CD8-positive, alpha-beta memory T cell (primary cell): ENCODE measurements around the gene MDFI. TPM values are rescaled to one million over a fixed set of nuclear protein-coding genes. Genes with fewer than 3 reads are reported as not detected.

Experiments
- CTCF ChIA-PET: fragments of 350-600 bp; sonication (Branson Sonifier 250); formaldehyde crosslinking; loops from one replicate; lab custom pipeline; 2021; ENCODE audit warnings: antibody characterized with exemption; lab: Charles Lee
- POLR2A ChIA-PET: fragments of 350-600 bp; sonication (Branson Sonifier 250); formaldehyde crosslinking; loops from one replicate; lab custom pipeline; 2021; ENCODE audit warnings: antibody characterized with exemption; lab: Charles Lee
- DNase-seq, 5 donors: peaks; one replicate each; pipeline versions ENCODE4 v3.0.0 to v3.0.0-alpha.2; 2020 to 2022; ENCODE audit warnings: mixed read lengths in 1 of 5
- H3K27ac ChIP-seq: one replicate; pipeline ENCODE4 v1.7.0; 2013; ENCODE audit warnings: low read depth, mild to moderate bottlenecking, low read length, moderate library complexity
- H3K27me3 ChIP-seq: 2 replicates; pipeline ENCODE4 v1.7.0; 2013; ENCODE audit warnings: low read length, mild to moderate bottlenecking; ENCODE audit not compliant: insufficient read depth, poor library complexity, severe bottlenecking
- H3K36me3 ChIP-seq: 2 replicates; pipeline ENCODE4 v1.7.0; 2013; ENCODE audit warnings: mild to moderate bottlenecking, low read length, moderate library complexity; ENCODE audit not compliant: insufficient read depth
- H3K4me1 ChIP-seq: 2 replicates; pipeline ENCODE4 v1.7.0; 2013; ENCODE audit warnings: mild to moderate bottlenecking, low read length, moderate library complexity; ENCODE audit not compliant: insufficient read depth
- H3K4me3 ChIP-seq: 2 replicates; pipeline ENCODE4 v1.7.0; 2013; ENCODE audit warnings: mild to moderate bottlenecking, low read length
- H3K9me3 ChIP-seq: 2 replicates; pipeline ENCODE4 v1.7.0; 2013; ENCODE audit warnings: mild to moderate bottlenecking, low read length
- H3K27ac Mint-ChIP-seq, 8 donors: one replicate each; pipeline ENCODE4 v1.8.0; 2020 to 2021; ENCODE audit warnings: mixed read lengths in 8 of 8, mild to moderate bottlenecking in 6 of 8, inconsistent platforms in 3 of 8, moderate library complexity in 3 of 8
- H3K27me3 Mint-ChIP-seq, 2 donors: one replicate each; pipeline ENCODE4 v1.8.0; 2020 to 2021; ENCODE audit warnings: mixed read lengths in 2 of 2, mild to moderate bottlenecking in 1 of 2, moderate library complexity in 1 of 2
- H3K36me3 Mint-ChIP-seq, 3 donors: one replicate each; pipeline ENCODE4 v1.8.0; 2020 to 2021; ENCODE audit warnings: mixed read lengths in 3 of 3, inconsistent platforms in 1 of 3, mild to moderate bottlenecking in 1 of 3
- H3K4me1 Mint-ChIP-seq, 3 donors: one replicate each; pipeline ENCODE4 v1.8.0; 2020 to 2021; ENCODE audit warnings: mixed read lengths in 3 of 3, inconsistent platforms in 1 of 3, mild to moderate bottlenecking in 1 of 3
- H3K4me3 Mint-ChIP-seq, 7 donors: one replicate each; pipeline ENCODE4 v1.8.0; 2020 to 2021; ENCODE audit warnings: mixed read lengths in 7 of 7, mild to moderate bottlenecking in 6 of 7, moderate library complexity in 4 of 7, inconsistent platforms in 2 of 7
- H3K9me3 Mint-ChIP-seq, 5 donors: one replicate each; pipeline ENCODE4 v1.8.0; 2020 to 2022; ENCODE audit warnings: mixed read lengths in 5 of 5, mild to moderate bottlenecking in 3 of 5, moderate library complexity in 2 of 5, inconsistent platforms in 1 of 5
- polyA plus RNA-seq: library from polyadenylated mRNA; unstranded; fragments of 300-500 nt; fragmentation: Illumina TruSeq; gene quantifications from one replicate; pipeline ENCODE4 v1.2.3, GENCODE V29; 2021
- total RNA-seq, 2 experiments: library from RNA; stranded (reverse); gene quantifications; one replicate each; pipeline ENCODE4 v1.2.3, GENCODE V29; 2021

Gene MDFI
- total and polyA plus RNA-seq, 3 experiments from 2014 or later = not detected

DNA sequence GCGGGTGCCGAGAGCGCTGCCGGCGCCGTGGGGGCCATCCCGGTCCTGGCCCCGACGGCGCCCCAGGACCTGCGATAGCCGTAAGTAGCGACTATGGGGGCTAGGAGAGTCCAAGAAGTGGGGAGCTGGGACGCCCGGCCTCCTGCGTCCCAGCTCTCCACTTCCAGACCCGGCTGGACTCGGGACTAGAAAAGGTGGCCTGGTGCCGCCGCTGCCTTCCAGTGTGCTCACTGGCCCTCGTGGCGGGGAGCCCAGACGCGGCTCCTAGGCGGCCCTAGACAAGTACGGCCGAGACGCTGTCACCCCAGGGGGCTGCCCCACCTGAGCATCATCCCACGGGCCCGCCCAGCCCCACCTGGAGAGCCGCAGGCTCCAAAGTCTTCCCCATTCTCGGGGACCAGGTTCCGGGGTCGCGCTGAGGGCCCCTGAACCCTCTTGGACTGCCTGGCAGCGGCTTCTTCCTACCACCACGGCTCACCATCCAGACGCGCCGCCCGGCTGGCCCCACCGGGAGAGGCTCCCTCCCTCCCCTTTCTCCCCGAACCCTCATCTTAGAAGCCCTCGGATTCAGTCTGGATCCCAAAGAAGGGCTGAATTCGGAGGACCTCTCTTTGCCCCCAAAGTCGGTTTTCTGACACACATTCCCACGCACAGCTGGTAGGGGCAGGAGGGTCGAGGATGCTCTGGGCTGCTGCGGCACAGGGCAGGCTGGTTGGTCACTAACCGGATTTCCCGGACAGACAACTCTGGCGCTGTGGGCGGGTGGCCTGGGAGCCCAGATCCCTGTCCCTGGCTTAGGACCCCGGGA lies 870 bp upstream of the MDFI start:
- Mint-ChIP-seq H3K4me1 (peaks cover 0 to 11% (median 10%) of the 10 kb centered on the region in 3 donors), H3K4me3 (peak overlapping the region in 5 of 7 donors; percentile 57 to 67 (median 63)), H3K27ac (no peak overlapping the region), H3K9me3 (peaks cover 0 to 1% (median 0%) of the 10 kb centered on the region in 5 donors), H3K36me3 (no peaks in the 10 kb centered on the region), H3K27me3 (peaks cover 30 to 70% of the 10 kb centered on the region in 2 donors)
- H3K36me3 ChIP-seq = no peaks in the 10 kb centered on the region
- ChIA-PET CTCF (no interaction called here), POLR2A (no interaction called here)
- peaks cover 23% of the 10 kb centered on the region for H3K27me3 ChIP-seq
- H3K27ac ChIP-seq = no peak overlapping the region
- no peak overlapping the region for H3K4me3 ChIP-seq
- H3K4me1 ChIP-seq = peaks cover 4% of the 10 kb centered on the region
- no peaks in the 10 kb centered on the region for H3K9me3 ChIP-seq
- DNase-seq = no peak

DNA sequence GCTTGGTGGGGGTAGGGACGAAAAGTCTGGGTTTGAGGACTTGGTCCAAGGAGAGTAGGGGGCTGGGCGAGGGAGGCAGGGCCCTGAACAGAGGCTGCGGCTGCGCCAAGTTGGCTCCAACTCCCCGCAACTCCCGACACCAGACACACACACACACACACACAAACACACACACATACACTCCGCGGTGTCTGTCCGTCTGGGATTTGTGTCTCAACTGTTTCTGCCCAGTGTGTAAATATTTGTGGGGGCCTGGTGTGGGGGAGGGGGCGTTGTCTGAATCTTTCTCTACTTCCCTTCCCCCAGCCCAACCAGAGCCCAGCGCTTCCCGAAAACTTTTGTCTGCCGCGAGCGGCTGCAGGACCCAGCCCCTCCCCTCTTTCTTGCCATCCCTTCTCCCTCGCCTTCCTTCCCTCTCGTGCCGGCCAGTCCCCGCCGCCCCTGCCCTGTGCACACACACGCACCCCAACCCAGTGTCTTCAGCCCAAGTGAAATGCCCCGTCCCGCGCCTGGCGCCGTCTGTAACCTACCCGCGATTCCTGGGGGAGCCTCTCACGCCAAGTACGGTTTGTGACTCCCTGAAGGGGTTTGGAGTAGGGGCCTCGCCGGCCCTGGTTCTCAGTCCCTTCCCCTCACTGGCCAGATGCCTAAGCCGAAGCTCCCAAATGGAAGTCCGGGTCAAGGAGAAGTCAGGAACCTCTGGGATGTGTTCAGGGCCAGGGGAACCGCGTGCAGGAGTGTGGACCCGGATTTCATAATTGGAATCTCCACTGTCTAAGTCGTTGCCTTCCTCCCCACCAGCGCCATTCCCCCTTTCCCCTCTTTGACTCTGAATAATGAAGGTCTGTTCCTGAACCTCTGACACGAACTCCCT lies 904 bp downstream of the MDFI start:
- no peaks in the 10 kb centered on the region for H3K9me3 ChIP-seq
- H3K4me1 ChIP-seq = peaks cover 4% of the 10 kb centered on the region
- ChIA-PET POLR2A (no interaction called here), CTCF (no interaction called here)
- no peak overlapping the region for H3K27ac ChIP-seq
- peaks cover 0 to 1% (median 0%) of the 10 kb centered on the region in 5 donors for H3K9me3 Mint-ChIP-seq
- DNase-seq = no peak
- H3K4me3 ChIP-seq = no peak overlapping the region
- peaks cover 0 to 11% (median 10%) of the 10 kb centered on the region in 3 donors for H3K4me1 Mint-ChIP-seq
- H3K27me3 Mint-ChIP-seq = peaks cover 32 to 74% of the 10 kb centered on the region in 2 donors
- H3K4me3 Mint-ChIP-seq = peak overlapping the region in 4 of 7 donors; percentile 8 to 63 (median 50)
- H3K36me3 Mint-ChIP-seq = no peaks in the 10 kb centered on the region
- H3K27ac Mint-ChIP-seq = no peak overlapping the region
- H3K27me3 ChIP-seq = peaks cover 23% of the 10 kb centered on the region
- no peaks in the 10 kb centered on the region for H3K36me3 ChIP-seq

DNA sequence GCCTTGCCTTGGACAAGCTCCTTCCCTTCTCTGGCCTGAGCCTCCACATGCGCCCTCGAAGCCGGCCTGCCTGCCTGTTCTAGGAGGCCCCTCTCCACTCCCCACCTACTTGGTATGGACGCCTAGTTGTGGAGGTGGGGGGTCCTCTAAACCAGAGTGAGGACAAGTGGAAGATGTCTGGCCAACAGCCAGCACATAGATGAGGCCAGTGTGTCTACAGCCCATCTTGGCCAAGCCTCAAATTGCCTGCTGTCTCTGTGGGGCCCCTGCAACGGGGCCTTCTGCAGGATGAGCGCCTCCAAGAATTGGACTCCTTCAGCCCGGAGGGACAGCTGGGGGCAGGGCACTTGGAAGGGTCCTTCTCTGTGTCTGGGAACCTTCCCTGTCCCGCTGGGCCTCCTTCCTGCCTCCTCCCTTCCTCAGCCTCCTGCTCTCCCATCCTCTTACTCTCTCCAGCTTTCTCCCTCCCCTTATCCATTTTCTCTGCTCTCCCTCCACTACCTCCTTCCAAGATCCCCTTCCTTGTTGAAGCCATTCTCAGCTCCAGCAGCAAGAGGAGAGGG lies 1.6 kb downstream of the MDFI start:
- ChIA-PET CTCF (no interaction called here), POLR2A (no interaction called here)
- H3K9me3 Mint-ChIP-seq = peaks cover 0 to 1% (median 0%) of the 10 kb centered on the region in 5 donors
- H3K27me3 ChIP-seq = peaks cover 23% of the 10 kb centered on the region
- H3K27ac Mint-ChIP-seq = no peak overlapping the region
- H3K36me3 ChIP-seq = no peaks in the 10 kb centered on the region
- H3K9me3 ChIP-seq = no peaks in the 10 kb centered on the region
- H3K4me3 ChIP-seq = no peak overlapping the region
- H3K27ac ChIP-seq = no peak overlapping the region
- H3K4me1 ChIP-seq = peaks cover 4% of the 10 kb centered on the region
- DNase-seq = no peak
- H3K4me1 Mint-ChIP-seq = peaks cover 0 to 11% (median 10%) of the 10 kb centered on the region in 3 donors
- H3K27me3 Mint-ChIP-seq = peaks cover 32 to 67% of the 10 kb centered on the region in 2 donors
- H3K36me3 Mint-ChIP-seq = no peaks in the 10 kb centered on the region
- peak overlapping the region in 4 of 7 donors; percentile 4 to 63 (median 50) for H3K4me3 Mint-ChIP-seq

DNA sequence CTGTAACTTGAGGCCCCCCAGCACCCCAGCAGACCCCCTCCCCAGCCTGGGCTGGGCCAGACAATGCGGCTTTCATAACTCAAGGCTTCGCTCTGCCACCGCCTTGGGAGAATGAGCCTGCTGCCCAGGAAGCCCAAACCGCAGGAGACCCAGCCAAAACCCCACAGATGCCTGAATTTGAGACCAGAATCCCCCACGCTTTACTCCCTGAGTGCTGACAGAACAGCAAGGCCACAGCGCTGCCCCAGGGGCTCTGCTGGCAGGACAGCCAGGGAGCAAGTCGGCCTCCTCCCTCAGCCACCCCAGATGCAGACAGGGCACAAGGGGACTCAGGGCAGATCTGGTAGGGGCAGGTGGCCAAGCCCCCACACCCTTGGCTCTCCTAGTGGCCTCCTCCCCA lies 2.2 kb downstream of the MDFI start:
- H3K4me1 Mint-ChIP-seq = peaks cover 0 to 11% (median 10%) of the 10 kb centered on the region in 3 donors
- no peaks in the 10 kb centered on the region for H3K36me3 Mint-ChIP-seq
- POLR2A ChIA-PET = no interaction called here
- no peak for DNase-seq
- Histone ChIP-seq H3K4me3 (no peak overlapping the region), H3K27ac (no peak overlapping the region), H3K36me3 (no peaks in the 10 kb centered on the region), H3K9me3 (no peaks in the 10 kb centered on the region), H3K4me1 (peaks cover 4% of the 10 kb centered on the region), H3K27me3 (peaks cover 23% of the 10 kb centered on the region)
- H3K27me3 Mint-ChIP-seq = peaks cover 28 to 64% of the 10 kb centered on the region in 2 donors
- no peak overlapping the region for H3K27ac Mint-ChIP-seq
- peaks cover 0 to 1% (median 0%) of the 10 kb centered on the region in 5 donors for H3K9me3 Mint-ChIP-seq
- CTCF ChIA-PET = no interaction called here
- H3K4me3 Mint-ChIP-seq = peak overlapping the region in 1 of 7 donors; percentile 44

DNA sequence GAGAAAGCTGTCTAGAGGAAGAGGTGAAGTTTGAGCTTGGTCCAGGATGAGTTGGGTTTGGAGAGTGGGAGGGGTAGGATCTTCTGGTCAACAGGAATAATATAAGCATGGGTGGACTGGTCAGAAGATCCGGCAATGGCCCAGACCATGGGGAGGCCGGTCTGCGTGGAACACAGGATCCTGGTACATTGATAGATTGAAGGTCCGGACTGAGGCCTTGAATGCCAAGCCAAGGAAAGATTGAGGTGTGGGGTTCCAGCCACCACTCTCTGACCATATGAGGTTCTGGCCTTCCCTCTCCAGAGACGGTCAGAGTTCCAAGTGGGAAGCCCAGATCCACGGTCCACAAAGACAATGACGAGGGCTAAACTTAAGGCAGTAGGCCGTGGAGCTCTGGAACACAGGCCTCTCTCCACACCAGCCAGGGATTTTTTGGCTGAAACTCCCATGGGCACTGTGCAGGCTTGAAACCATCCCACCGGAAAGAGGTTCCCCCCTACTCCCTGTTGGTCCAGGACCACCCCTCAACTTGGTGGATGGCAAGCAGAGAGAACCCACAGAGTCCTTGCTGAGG lies 3.2 kb downstream of the MDFI start:
- no peak for DNase-seq
- ChIA-PET CTCF (no interaction called here), POLR2A (no interaction called here)
- peaks cover 0 to 1% (median 0%) of the 10 kb centered on the region in 5 donors for H3K9me3 Mint-ChIP-seq
- H3K36me3 ChIP-seq = no peaks in the 10 kb centered on the region
- H3K4me1 Mint-ChIP-seq = peaks cover 0 to 11% (median 10%) of the 10 kb centered on the region in 3 donors
- peaks cover 20 to 64% of the 10 kb centered on the region in 2 donors for H3K27me3 Mint-ChIP-seq
- no peak overlapping the region for H3K4me3 ChIP-seq
- H3K27me3 ChIP-seq = peaks cover 23% of the 10 kb centered on the region
- no peak overlapping the region for H3K27ac ChIP-seq
- H3K27ac Mint-ChIP-seq = peak overlapping the region in 1 of 8 donors; percentile 47
- H3K36me3 Mint-ChIP-seq = no peaks in the 10 kb centered on the region
- no peak overlapping the region for H3K4me3 Mint-ChIP-seq
- peaks cover 4% of the 10 kb centered on the region for H3K4me1 ChIP-seq
- no peaks in the 10 kb centered on the region for H3K9me3 ChIP-seq

DNA sequence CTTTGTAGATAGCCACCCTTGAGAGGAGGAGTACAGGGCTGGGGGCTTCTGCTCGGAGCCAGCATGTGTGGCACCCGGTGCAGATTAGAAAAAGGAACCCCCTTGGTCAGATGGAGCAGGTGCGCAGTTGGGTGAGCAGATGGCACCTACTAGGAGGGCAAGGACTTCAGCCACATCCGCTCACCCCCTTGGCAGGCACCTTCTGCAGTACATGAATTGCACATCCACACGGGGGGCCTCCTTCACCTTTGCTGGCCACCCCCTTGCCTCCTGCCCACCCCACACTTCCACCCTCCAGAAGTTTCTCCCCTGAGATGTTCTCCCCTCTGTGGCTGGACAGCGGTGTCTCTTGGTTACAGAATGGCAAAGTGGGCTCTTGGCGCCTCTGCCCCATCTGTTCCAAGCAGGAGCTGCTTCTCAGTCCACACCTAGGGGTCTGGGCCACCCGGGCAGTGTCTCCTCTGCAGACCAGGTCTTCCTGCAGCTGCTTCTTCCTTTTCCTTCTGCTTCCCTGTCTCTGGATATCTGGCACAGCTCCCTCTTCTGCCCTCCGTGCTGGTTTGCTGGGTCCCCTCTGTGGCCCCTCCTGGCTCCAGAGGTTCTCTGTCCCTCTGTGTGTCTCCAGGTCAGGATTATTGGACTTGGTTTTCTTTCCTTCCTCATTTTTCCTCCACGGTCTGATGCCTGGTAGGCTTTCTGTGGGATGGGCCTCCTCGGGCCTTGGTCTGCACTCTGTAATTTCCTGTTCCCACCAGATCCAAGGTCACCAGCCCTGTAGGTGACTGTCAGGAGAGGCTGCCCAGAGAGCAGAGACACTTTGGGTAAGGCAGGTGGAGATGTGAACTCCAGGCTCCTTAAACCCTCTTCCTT lies 4.1 kb downstream of the MDFI start:
- H3K4me3 ChIP-seq = no peak overlapping the region
- POLR2A ChIA-PET = interaction anchor here (0.7 kb wide), 1 partner anchor 933 kb away, joined by 3 read pairs; no protein-coding TSS in a partner anchor
- no peaks in the 10 kb centered on the region for H3K36me3 ChIP-seq
- H3K27ac Mint-ChIP-seq = no peak overlapping the region
- peaks cover 24% of the 10 kb centered on the region for H3K27me3 ChIP-seq
- peaks cover 0 to 1% (median 0%) of the 10 kb centered on the region in 5 donors for H3K9me3 Mint-ChIP-seq
- H3K4me1 ChIP-seq = peaks cover 4% of the 10 kb centered on the region
- H3K4me3 Mint-ChIP-seq = no peak overlapping the region
- H3K9me3 ChIP-seq = no peaks in the 10 kb centered on the region
- no peaks in the 10 kb centered on the region for H3K36me3 Mint-ChIP-seq
- CTCF ChIA-PET = no interaction called here
- H3K4me1 Mint-ChIP-seq = peaks cover 0 to 11% (median 8%) of the 10 kb centered on the region in 3 donors
- no peak for DNase-seq
- H3K27ac ChIP-seq = no peak overlapping the region
- peaks cover 16 to 67% of the 10 kb centered on the region in 2 donors for H3K27me3 Mint-ChIP-seq
